Measurements from ENCODE around the gene VMP1.
"Not testable (repeated sequence)": the region's sequence is repeated elsewhere in the genome, so short reads cannot be mapped to it uniquely, and the experiment has no call there.

Gene VMP1

GRCh38 chr17:59757470-59757869 lies 50.0 kb downstream of the VMP1 start:
- H3K4me3 ChIP-seq (ENCODE audit: low read depth, low read length), result no peak overlapping the region

DNA sequence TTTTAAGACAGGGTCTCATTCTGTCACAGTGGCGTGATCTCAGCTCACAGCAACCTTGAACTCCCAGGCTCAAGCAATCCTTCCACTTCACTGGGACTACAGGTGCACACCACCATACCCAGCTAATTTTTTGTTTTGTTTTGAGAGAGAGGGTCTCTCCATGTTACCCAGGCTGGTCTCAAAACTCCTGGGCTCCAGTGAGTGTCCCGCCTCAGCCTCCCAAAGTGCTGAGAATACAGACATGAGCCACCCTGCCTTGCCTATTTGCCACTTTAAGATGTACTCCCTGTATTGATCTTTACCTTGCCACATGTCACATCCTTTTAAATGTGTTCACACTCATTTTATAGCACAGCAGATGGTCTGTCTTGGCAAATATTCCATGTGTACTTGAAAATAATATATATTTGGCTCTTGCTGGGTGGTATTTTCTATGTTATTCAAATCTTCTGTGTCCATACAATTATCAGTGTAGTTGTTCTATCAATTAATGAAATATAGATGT lies 50.5 kb downstream of the VMP1 start:
- TF ChIP-seq CTCF (IDR thresholded peaks at IDR 0.05; ENCODE audit: low read depth, low read length, missing control alignments), result no peak
- DNase-seq (ENCODE audit: low read depth), result no peak
- no peak overlapping the region for H3K4me3 ChIP-seq (ENCODE audit: low read depth, low read length)

More at GRCh38 chr17:59757470-59757869, 50.0 kb downstream of the VMP1 start:
- TF ChIP-seq CTCF (IDR thresholded peaks at IDR 0.05; ENCODE audit: low read depth, low read length, missing control alignments), result no peak
- DNase-seq (ENCODE audit: low read depth), result no peak

GRCh38 chr17:59758998-59759651 lies 51.7 kb downstream of the VMP1 start:
- not testable (repeated sequence) for H3K4me3 ChIP-seq (ENCODE audit: low read depth, low read length); DNase-seq (ENCODE audit: low read depth)

GRCh38 chr17:59760160-59760559 lies 52.7 kb downstream of the VMP1 start:
- TF ChIP-seq CTCF (IDR thresholded peaks at IDR 0.05; ENCODE audit: low read depth, low read length, missing control alignments), result no peak
- H3K4me3 ChIP-seq (ENCODE audit: low read depth, low read length), result no peak overlapping the region
- DNase-seq (ENCODE audit: low read depth), result no peak

DNA sequence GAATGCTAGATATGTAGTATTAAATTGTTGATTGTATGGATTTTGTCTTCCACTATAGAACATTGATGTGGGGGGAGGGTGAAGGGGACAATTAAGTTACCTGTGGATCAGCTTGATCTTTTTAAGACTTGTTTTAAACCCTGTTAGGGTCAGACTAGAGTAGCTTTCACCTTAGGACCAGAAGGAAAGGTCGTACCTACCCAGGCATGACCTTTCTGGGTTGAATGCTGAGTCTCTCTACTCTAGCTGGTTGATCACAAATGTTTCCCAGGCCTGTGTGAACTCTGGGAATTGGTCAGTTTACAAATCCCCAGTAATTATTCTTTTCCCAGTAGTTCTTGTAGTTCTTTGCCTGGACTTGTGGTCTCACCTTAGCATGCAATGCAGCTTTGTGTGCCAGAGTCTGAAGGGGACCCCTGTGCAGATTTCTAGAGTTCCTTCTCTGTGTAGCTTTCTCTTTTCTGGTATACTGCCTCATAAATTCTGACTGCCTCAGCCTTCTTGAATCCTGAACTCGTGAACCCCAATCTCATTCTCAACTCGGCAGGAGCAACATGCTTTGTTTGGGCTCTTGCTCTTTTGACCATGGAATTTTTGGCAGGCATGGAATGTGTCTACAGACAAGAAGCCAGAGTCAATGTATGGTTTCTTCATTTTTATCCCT lies 54.1 kb downstream of the VMP1 start:
- DNase-seq (ENCODE audit: low read depth), result no peak

GRCh38 chr17:59762049-59762823 lies 54.8 kb downstream of the VMP1 start:
- no peak for TF ChIP-seq CTCF (IDR thresholded peaks at IDR 0.05; ENCODE audit: low read depth, low read length, missing control alignments)
- no peak overlapping the region for H3K4me3 ChIP-seq (ENCODE audit: low read depth, low read length)
- no peak for DNase-seq (ENCODE audit: low read depth)

More for the DNA sequence above, 54.1 kb downstream of the VMP1 start:
- no peak for TF ChIP-seq CTCF (IDR thresholded peaks at IDR 0.05; ENCODE audit: low read depth, low read length, missing control alignments)
- no peak overlapping the region for H3K4me3 ChIP-seq (ENCODE audit: low read depth, low read length)

- no peak for DNase-seq (ENCODE audit: low read depth)
- no peak overlapping the region for H3K4me3 ChIP-seq (ENCODE audit: low read depth, low read length)
- no peak for TF ChIP-seq CTCF (IDR thresholded peaks at IDR 0.05; ENCODE audit: low read depth, low read length, missing control alignments)
Measured at GRCh38 chr17:59762824-59763374, 55.4 kb downstream of the VMP1 start.
